Panc1 (cell line): ENCODE data around the gene CYP26B1.

ENCODE experiments used
- POLR2AphosphoS5 ChIP-seq: IDR thresholded peaks from 2 replicates; pipeline ENCODE4 v1.6.1; 2012; ENCODE audit warnings: mild to moderate bottlenecking, low read depth, low read length, moderate library complexity
- TCF7L2 ChIP-seq: IDR thresholded peaks from 2 replicates; pipeline ENCODE4 v1.6.1; 2011; ENCODE audit warnings: mild to moderate bottlenecking, low read depth, low read length, inconsistent platforms
- TF ChIP-seq, protein P1 (sequence below): fragments of 450-650 bp; IDR thresholded peaks from 2 replicates; pipeline ENCODE4 v1.5.1; 2017; ENCODE audit warnings: mild to moderate bottlenecking
- TF ChIP-seq, protein P2 (sequence below), 2 experiments: IDR thresholded peaks; 2 replicates each; pipeline ENCODE4 v1.6.1; 2011 to 2012; ENCODE audit warnings: low read depth in 2 of 2, control low read depth in 1 of 2, low read length in 1 of 2, mild to moderate bottlenecking in 1 of 2, moderate library complexity in 1 of 2; ENCODE audit not compliant: insufficient read depth in 1 of 2

DNA sequence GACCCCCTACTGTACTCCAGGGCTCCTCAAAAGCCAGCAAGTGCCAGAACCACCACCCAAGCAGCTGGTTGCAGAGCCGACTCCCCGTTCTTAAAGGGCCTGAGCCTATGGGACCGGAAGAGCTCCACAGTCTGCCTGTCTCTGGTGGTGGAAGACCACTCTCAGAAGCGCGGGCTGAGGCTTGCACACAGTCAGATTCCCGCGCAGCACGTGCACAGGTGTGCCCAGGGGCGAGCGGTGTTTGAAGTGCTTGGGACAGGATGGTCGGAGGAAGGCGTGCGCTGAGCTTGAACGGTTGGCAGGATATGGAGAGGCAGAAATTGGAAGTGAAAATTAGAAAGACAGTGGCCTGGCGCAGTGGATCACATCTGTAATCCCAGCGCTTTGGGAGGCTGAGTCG, 64.8 kb downstream of the CYP26B1 start:
- TF ChIP-seq, protein P1, sequence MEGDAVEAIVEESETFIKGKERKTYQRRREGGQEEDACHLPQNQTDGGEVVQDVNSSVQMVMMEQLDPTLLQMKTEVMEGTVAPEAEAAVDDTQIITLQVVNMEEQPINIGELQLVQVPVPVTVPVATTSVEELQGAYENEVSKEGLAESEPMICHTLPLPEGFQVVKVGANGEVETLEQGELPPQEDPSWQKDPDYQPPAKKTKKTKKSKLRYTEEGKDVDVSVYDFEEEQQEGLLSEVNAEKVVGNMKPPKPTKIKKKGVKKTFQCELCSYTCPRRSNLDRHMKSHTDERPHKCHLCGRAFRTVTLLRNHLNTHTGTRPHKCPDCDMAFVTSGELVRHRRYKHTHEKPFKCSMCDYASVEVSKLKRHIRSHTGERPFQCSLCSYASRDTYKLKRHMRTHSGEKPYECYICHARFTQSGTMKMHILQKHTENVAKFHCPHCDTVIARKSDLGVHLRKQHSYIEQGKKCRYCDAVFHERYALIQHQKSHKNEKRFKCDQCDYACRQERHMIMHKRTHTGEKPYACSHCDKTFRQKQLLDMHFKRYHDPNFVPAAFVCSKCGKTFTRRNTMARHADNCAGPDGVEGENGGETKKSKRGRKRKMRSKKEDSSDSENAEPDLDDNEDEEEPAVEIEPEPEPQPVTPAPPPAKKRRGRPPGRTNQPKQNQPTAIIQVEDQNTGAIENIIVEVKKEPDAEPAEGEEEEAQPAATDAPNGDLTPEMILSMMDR = no peak
- TF ChIP-seq POLR2AphosphoS5 (no peak), TCF7L2 (no peak)
- TF ChIP-seq, protein P2, sequence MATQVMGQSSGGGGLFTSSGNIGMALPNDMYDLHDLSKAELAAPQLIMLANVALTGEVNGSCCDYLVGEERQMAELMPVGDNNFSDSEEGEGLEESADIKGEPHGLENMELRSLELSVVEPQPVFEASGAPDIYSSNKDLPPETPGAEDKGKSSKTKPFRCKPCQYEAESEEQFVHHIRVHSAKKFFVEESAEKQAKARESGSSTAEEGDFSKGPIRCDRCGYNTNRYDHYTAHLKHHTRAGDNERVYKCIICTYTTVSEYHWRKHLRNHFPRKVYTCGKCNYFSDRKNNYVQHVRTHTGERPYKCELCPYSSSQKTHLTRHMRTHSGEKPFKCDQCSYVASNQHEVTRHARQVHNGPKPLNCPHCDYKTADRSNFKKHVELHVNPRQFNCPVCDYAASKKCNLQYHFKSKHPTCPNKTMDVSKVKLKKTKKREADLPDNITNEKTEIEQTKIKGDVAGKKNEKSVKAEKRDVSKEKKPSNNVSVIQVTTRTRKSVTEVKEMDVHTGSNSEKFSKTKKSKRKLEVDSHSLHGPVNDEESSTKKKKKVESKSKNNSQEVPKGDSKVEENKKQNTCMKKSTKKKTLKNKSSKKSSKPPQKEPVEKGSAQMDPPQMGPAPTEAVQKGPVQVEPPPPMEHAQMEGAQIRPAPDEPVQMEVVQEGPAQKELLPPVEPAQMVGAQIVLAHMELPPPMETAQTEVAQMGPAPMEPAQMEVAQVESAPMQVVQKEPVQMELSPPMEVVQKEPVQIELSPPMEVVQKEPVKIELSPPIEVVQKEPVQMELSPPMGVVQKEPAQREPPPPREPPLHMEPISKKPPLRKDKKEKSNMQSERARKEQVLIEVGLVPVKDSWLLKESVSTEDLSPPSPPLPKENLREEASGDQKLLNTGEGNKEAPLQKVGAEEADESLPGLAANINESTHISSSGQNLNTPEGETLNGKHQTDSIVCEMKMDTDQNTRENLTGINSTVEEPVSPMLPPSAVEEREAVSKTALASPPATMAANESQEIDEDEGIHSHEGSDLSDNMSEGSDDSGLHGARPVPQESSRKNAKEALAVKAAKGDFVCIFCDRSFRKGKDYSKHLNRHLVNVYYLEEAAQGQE (IDR thresholded peaks at IDR 0.05; ENCODE audit: insufficient read depth in 1 of 2, low read depth in 2 of 2, low read length in 1 of 2) = no peak
